CD4-positive, alpha-beta T cell treated with Interleukin-17A for 1 hour (primary cell): Measurements from ENCODE around the gene NOL12.

Experiments used
- DNase-seq: peaks from one replicate; pipeline ENCODE4 v3.0.0-alpha.2; 2020

The NOL12 gene

GRCh38 chr22:37659897-37660708, 26.0 kb upstream of the NOL12 start:
- no peak for DNase-seq

GRCh38 chr22:37660709-37661045, 25.5 kb upstream of the NOL12 start:
- DNase-seq, result no peak

- DNase-seq, result peak; percentile 52
Observed at GRCh38 chr22:37661160-37661924, 24.8 kb upstream of the NOL12 start.

- no peak for DNase-seq
Observed at GRCh38 chr22:37662039-37662438, 24.1 kb upstream of the NOL12 start.

GRCh38 chr22:37663521-37664140, 22.5 kb upstream of the NOL12 start:
- DNase-seq, result no peak

GRCh38 chr22:37664249-37665101, 21.7 kb upstream of the NOL12 start:
- no peak for DNase-seq

- DNase-seq, result no peak
Observed at GRCh38 chr22:37665487-37665886, 20.7 kb upstream of the NOL12 start.

- DNase-seq, result no peak
Observed at GRCh38 chr22:37669586-37669985, 16.6 kb upstream of the NOL12 start.

- peak; percentile 28 for DNase-seq
Observed at GRCh38 chr22:37672206-37672919, 13.8 kb upstream of the NOL12 start.

GRCh38 chr22:37672920-37673455, 13.2 kb upstream of the NOL12 start:
- DNase-seq, result no peak

- DNase-seq, result no peak
Observed at GRCh38 chr22:37674248-37674647, 11.9 kb upstream of the NOL12 start.

- DNase-seq, result peak; percentile 73
Observed at GRCh38 chr22:37674951-37675929, 10.9 kb upstream of the NOL12 start, which contains the start of gene LGALS1. Gene LGALS1, plus strand, starts transcription at chr22:37675636. Its CDS starts 67 bp downstream, at chr22:37675703.

- DNase-seq, result peak; percentile 54
Observed at GRCh38 chr22:37675930-37676735, 10.0 kb upstream of the NOL12 start.

- DNase-seq, result peak; percentile 95
Observed at GRCh38 chr22:37676736-37677492, 9.2 kb upstream of the NOL12 start.

- no peak for DNase-seq
Observed at GRCh38 chr22:37677493-37677974, 8.6 kb upstream of the NOL12 start.

GRCh38 chr22:37678372-37678771, 7.8 kb upstream of the NOL12 start:
- DNase-seq, result no peak

- no peak for DNase-seq
Observed at GRCh38 chr22:37679670-37680069, 6.5 kb upstream of the NOL12 start.

GRCh38 chr22:37680191-37680851, 5.8 kb upstream of the NOL12 start:
- no peak for DNase-seq
